GM18861 (cell line): ENCODE results near the gene GNG8.

Source experiments
- ATAC-seq: cut with Tn5 transposase; IDR thresholded peaks from one replicate; pipeline ENCODE4 v1.9.1; 2021; ENCODE audit not compliant: unreplicated experiment

The GNG8 gene

DNA sequence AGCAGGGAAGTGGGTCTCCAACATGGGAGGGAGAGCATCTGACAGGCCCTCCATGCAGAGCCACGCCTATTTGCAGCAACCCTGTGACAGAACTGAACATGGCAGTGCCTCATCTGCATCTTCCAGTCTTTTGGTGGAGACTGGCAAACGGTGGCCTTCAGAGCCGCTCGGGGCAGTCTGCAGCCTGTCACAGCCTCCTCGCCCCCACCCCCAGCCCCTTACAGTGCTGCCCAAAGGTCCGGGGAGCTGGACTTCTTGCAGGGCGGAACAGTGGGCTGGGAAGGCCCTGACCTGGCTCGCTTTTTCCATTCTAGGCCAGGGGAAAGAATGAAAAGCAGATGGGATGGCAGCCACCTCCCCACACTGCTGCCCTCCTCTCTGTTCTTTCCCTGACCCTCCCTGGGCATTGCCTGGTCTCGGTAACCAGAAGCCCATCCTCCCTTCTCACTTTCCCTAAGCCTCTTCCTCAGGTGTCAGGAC is 32.2 kb downstream of the GNG8 start:
- no peak for ATAC-seq

DNA sequence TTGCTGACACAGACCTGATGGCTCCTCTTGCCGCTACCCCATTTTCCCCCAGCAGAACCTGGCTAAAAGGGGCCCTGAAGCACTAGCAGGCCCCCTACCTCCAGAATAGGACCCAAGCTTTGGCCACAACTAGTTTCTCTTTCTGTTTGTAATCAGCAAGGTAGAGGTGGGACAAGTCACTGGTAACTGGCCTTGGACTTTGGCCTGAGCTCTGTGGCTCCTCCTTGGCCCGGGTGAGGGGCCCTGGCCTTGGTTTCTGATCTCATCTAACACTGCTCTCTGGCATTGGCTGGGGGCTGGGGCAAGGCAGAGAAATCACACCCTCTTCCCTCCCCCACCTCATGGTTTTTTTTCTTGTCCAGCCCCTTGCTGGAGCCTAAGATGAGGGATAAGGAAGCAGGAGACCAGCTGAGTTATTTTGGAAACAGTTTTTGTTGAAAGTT is 32.8 kb downstream of the GNG8 start:
- no peak for ATAC-seq

DNA sequence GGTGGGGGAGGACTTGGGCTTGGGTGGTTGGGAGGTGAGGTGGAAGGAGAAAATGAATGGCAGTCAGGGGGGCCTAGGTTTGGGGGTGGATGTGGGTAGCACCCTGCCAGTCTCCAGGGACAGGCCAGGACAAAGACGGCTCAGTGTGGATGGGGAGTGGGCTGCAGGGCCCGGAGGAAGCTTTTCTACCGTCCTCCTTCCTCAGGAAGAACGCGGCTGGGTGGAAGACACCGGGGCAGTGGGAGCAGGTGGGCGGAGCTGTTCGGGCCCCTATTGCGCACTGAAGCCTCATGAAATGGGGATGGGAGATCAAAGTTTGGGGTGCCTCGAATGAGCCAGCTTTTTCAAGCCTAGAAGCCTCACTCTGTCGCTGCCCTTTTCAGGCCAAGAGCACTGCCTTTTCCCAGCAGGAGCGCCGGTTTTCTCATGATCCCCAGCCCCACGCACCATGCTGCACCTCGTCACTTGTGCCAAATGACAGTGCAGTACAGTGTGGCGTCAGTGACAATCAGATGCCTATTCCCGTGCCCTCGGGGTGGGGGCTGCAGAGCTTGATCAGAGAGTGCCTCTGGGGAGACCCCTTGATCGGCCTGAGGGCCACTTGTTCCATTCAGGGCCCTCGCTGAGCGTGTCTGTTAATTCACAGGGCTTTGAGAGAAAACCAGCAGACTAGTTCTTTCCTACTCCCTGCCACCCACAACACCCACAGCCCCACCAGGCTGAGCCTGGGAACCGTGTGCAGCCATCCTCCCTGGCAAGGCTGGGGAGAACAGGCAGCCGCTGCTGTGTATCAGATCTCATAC is 33.4 kb downstream of the GNG8 start:
- ATAC-seq = no peak

DNA sequence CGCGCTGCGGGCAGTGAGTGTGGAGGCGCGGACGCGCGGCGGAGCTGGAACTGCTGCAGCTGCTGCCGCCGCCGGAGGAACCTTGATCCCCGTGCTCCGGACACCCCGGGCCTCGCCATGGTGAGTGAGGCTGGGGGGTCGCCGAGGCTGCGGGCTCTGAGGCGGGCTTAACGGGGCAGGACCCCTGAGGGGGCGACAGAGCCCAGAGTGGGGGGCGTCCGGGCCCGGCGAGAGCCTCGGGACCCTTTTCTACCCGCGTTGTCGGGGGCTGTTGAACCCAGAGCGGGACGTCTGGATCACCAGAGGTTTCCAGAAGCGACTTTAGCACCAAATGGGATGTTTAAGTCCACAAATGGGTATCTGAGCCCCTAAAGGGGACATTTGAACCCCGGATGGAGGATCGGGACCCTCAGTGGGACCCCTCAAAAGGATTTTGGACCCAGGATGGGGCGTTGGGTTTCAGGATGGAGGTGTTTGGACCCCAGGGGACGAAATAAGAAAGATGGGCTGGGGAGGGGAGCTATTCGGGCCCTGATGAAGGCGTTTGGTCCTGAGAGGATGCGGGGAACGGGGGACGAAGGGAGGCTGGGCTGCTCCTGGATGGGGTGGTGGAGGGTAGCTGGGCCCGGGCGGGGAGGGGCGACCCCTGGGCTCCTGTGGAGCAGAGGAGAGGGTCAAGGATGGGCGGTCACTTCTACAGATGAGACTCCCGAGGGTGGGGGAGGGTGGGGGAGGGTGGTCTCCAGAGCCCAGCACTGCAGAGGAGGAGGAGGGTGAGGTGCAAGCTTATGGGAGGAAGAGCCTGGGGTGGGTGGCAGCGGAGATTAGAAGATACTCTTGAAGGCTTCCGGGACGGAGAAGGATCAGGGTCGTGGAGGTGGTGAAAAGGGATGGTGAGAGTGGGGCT is 34.4 kb downstream of the GNG8 start, which contains the start of gene CALM3:
Gene CALM3, plus strand, starts transcription at position 13 of the 907 bp plus-strand sequence. Its CDS starts 105 bp downstream, at position 118.
- no peak for ATAC-seq

DNA sequence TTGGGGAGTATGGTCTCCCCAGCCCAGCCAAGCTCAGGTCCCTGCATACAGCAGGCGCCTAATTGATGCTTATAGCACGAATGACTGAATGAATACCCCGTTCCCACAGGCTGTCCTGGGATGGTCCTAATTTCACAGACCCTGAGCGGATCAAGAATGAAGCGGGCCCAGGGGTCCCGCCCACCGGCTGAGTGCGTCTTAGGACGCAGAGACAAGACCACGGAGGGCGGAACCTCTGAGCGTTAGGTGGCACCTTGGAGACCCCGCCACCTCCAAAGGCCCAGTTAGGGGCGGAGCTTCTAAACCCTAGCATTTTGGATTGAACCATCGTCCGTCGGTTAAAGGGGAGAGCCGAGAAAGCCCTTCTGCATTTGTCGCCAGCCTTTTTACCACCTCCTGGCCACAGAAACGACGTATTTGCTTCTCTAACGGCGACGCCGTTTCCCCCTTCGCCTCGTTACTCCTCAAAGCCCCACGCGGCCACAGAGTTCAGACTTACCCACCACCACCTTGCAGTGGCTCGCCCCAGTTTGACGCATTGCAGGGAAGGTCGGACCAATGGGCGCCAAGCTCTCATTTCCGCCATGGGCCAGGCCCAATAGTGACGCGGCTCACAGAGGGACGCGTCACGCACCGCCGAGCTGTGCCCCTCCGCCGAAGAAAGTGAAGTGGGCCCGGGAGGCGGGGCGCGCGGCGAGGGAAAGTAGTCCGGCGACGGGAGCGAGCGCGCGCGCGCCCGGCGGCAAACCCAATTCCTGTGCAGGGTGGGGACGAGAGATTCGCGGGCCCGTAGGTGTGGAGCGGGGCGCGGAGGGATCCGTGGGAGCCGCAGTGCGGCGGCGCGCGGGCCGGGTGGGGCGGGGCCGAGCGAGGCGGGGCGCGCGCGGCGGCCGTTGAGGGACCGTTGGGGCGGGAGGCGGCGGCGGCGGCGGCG is 35.4 kb downstream of the GNG8 start:
- peak; percentile 72 for ATAC-seq

DNA sequence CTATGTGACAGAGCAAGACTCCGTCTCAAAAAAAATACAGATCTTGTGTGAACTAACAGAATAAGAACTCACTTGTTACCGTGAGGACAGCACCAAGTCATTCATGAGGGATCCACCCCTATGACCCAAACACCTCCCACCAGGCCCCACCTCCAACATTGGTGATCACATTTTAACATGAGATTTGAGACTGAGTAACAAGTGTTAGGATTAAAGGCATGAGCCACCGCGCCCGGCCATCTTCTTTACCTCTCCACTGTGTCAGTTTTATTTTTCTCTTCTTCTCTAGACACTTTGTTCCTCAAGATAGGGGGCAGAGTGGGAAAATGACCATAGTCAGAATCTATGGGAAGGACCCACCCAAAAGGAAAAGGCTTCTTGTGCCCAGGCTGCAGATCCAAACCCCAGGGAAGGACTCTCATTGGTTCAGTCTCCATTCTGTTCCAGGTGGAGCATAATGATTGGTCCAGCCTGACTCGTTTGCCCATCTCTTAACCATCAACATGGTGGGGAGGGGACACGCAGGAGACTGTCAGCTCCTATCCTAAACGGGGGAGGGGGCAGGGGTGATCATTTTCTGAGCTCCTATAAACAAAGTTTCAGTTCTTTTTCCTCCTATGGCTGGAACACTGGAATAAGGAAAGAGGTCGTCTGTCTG is 36.2 kb downstream of the GNG8 start:
- ATAC-seq = no peak

DNA sequence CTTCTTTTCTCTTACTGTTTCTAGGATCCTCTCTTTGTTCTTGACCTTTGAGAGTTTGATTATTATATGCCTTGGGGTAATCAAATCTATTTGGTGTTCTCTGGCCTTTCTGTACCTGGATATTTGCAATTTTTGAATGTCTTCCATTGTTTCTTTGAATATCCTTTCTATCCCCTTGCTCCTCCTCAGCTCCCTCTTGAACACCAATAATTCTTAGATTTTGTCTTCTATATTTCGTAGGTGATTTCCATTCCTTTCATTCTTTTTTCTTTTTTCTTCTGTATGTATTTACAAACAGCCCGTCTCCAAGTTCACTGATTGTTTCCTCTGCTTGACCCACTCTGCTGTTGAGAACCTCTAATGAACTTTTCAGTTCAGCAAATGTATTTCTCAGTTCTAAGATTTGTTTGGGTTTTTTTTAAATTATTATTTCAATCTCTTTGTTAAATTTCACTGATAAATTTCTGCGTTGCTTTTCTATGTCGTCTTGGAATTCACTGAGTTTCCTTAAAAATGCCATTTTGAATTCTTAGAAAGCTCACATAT is 37.6 kb downstream of the GNG8 start:
- ATAC-seq = no peak

DNA sequence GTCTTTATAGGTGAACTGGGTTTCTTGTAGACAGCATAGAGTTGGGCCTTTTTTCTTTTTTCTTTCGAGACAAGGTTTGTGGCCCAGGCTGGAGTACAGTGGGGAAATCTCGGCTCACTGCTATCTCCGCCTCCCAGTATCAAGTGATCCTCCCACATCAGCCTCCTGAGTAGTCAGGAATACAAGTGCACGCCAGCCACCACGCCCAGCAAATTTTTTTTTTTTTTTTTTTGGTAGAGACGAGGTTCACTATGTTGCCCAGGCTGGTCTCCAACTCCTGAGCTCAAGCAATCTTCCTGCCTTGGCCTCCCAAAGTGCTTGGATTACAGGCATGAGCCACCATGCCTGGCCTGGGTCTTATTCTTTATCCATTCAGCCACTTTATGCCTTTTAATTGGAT is 40.0 kb downstream of the GNG8 start:
- ATAC-seq = no peak

DNA sequence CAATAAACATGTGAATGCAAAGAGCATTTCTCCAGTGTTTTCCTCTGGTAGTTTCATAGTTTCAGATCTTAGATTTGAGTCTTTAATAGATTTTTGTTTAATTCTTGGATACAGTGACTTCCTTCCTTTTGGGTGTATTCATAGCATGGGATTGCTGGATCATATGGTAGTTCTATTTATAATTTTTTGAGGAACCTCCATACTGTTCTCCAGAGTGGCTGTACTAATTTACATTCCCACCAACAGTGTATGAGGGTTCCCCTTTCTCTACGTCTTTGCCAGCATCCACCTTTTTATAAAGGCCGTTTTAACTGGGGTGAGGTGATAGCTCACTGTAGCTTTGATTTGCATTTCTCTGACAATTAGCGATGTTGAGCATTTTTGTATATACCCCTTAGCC is 44.1 kb downstream of the GNG8 start:
- no peak for ATAC-seq

DNA sequence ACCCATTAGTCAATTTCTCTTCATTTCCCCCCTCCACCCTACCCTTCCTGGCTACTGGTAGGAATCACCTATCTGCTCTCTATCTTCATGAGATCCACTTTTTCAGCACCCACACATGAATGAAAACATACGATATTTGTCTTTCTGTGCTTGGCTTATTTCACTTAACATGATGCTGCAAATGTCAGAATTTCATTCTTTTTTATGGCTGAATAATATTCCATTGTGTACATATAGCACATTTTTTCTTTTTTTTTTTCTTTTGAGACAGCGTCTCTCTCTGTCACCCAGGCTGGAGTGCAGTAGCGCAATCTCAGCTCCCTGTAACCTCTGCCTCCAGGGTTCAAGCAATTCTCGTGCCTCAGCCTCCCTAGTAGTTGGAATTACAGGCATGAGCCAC is 44.7 kb downstream of the GNG8 start:
- no peak for ATAC-seq

DNA sequence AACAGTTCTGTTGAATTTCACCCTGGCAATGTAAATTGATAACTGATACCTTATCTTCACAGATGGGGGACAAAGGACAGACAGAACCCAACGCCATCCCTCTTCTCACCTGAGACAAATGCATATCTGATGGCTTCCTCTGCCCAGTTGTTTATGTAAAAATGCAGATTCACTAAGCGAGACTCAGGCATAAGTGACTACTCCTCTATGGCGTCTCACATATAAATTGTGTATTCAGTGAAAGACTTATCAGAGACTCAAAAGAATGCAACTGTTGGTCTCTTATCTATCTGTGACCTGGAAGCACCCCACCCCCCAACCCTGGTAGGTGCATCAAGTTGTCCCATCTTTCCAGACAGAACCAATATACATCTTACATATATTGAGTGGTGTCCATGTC is 48.1 kb downstream of the GNG8 start:
- ATAC-seq = no peak

DNA sequence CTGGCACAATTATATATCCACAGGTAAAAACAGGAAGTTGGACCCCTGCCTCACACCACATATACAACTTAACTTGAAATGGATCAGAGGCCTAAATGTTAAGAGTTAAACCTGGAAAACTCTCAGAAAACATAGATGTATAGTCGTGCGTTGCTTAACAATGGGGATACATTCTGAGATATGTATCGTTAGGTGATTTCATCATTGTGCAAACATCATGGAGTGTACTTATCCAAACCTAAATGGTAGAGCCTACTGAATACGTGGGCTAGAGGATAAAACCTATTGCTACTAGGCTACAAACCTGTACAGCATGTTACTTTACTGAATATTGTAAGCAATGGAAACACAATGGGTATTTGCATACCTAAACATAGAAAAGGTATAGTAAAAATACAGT is 49.7 kb downstream of the GNG8 start:
- ATAC-seq = no peak

DNA sequence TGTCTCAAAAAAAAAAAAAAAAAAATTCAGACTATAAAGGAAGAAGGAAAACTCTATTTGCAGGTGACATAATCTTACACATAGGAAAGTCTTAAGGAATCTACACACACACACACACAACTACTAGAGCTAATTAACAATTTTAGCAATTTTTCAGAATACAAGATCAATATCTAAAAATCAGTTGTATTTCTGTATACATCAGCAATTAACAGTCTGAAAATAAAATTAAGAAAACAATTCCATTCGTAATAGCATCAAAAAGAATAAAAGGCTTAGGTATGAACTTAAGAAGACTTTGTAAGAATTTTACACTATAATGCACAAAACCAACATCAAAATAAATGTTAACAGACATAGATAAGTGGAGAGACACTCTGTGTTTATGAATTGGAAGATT is 50.5 kb downstream of the GNG8 start:
- no peak for ATAC-seq
